Measurements from ENCODE around the gene S100B.

The S100B gene

DNA sequence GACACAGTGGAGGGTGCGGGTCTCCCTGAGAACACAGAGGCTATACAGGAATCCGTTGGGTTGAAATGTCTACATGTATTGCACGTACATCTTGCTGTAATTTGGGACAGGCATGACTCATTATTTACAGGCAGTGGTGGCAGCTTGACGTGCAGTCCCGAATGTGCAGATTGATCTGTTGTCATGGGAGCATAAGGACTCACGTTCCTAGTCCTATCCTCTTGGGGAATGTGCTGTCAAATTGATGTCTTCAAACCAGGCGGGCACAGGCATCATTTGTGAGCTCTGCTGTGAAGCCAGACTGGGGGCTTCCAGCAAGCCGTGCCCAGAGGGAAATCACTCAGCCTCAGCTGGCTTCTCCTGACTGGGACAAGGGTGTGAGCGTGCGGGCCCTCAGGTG is 40.5 kb downstream of the S100B start:
- FAIRE-seq (no peak), DNase-seq (ENCODE audit: insufficient read length, low spot score) (no peak)

DNA sequence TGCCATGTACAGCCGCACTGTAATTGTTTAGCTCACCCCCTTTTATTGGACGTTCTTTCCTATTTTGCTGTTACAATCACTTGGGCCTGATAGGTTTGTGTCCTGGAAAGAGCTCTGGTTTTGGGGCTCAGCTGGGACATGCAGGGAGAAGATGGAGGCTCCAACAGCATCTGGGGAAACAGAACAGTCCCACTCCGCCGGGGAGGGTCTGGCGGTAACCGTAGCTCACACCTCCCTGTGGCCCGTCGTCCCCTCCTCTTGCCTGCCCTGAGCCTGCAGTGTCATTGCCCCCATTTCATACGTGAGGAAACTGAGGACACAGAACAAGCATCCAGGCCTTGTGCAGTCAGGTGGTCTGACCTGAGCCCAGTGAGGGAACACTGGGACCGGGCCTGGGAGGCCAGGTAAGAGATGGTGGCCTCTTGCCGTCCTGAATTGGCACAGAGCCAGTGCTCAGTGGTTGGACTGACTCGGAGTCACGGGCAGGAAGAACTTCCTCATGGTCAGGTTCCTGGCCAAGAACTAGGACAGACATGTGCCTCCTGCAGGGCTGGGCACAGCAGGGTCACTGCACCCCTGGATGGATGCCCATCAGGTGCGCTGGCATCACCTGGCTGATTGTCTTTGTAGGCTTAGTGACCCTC is 41.8 kb downstream of the S100B start:
- no peak for DNase-seq (ENCODE audit: insufficient read length, low spot score)

DNA sequence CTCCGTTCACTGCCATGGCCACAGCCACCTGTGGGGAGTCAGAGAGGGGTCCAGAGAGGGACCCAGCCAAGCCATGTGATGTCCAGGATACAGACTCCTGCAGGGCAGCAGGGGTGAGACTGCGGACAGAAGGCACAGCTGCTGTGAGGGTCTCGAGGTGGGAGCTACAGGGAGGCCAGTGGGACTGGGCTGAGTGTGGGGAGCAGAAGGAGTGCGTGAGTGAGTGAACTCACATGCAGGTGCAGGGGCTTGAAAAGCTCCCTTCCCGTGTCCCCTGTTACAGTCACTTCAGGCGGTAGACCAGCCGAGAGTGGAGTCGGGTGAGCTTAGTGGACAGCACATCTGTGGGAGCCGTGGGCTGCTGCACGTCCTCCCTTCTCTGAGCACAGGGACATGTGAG is 42.4 kb downstream of the S100B start:
- no peak for DNase-seq (ENCODE audit: insufficient read length, low spot score)
- FAIRE-seq: no peak

More for the DNA sequence above, 41.8 kb downstream of the S100B start:
- FAIRE-seq: no peak

DNA sequence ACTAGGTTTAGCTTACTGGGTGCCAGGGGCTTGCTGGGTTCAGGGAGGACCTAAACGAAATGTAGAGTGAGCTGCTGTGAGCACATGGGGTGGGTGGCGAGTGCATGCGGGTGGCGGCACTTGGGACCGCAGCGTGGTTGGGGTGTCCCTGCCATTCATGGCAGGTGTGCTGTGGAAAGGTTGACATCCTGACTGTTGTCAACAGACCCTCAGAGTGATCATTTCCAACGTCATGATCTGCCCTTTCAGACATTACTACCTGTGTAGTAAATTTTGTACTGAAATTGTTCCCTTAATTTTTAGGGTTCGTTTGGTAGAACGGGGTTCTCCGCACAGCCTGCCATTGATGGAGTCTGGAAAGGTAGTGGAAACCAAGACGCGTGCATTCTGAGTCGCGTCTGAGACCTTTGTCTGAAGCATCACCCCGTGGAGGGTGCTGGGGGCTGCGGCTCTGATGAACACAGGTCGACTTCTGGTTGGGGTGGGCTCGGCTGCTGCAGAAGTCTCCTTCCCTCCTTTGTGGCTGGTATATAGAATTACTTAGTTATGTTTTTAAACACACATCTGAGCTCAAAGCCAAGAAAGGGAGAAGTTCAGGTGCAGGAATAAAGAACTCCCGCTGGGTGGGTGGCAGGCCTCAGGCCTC is 43.3 kb downstream of the S100B start:
- DNase-seq (ENCODE audit: insufficient read length, low spot score): no peak
- FAIRE-seq: no peak

DNA sequence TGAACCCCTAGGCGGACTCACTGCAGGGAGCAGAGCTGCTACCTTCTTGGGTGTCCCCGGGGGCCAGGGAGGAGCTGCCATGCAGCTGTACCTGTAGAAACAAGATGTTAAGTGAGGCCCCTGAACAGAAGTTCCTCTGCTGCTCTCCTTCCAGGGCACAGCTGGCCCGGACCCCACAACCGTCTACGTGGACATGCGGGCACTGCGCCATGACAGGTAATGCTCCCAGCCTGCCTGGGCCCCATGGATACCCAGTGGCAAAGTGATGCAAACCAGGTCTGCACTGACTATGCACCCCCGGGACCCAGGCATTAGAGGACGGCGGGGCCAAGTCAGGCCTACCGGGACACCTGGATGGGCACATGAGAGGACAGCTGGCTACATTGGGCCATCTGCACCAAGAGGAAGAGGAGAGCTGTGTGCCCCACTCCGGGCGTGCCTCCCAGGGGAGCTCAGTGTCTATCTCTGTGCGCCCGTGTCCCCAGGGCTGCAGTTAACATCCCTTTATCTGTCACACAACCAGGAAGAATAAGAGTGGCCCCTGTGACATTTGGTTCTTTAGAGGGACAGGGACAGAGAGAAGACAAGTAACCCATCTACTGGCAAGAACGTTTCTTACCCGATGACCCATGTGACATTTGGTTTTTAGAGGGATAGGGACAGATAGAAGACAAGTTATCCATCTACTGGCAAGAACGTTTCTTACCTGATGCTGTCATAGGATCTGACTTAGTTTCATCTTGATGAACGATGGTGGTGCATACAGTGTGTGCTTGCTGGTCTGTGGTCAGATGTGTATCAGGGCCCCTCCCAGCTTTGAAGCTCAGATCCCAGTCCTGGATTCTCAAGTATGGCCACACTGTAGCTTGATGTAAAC is 44.1 kb downstream of the S100B start:
- FAIRE-seq (no peak), DNase-seq (ENCODE audit: insufficient read length, low spot score) (no peak)

DNA sequence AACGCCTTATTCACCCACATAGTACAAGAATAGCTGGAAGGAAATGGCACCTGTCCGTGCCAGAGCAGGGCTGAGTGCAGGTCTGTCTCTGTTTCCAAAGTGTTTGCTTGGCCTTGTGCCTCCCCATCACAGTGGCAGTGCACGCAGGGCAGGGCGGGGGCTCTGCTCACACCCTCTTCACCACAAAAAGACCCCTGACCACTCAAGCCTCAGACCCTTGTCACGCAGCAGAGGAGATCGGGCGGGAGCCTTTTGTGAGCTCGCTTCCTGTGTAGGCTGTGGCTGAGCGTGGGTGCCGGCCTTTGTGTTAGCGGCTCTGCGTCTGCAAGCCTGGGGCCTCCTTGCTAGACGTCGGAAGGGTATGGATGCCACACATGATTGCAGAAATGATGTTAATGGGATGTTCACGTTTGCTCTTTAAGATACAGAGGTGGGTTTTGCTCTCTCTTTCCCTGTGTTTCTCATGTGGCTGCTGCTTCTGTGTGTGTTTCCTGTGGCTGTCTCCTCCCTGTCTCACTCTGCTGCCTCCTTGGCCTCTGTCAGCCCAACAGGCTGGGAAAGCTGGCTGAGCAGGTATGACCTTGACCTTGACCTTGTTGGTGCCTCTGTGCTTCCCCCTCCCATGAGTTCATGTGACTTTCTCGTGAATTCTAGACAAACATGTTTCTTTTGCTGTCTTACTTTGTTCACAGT is 45.4 kb downstream of the S100B start:
- no peak for FAIRE-seq

DNA sequence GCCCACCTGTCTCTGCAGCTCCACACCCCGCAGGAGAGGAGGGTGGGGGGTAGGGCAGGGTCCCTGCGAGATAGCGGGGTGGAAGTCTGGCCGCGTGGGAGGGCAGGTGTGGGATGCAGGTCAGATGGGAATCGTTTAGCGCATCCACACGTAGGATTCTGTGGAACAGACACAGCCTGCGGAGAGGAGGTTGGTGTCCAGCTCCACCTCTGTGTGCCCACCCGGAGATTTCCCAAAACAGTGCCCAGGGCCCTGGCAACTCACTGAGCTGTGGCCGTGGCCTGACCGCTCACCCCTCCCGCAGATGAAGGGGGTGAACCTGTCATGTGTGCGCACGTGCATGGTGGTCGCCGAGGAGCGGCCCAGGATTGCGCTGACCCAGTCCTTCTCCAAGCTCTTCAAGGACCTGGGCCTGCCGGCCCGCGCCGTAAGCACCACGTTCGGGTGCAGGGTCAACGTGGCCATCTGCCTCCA is 46.9 kb downstream of the S100B start:
- FAIRE-seq: no peak
- no peak for DNase-seq (ENCODE audit: insufficient read length, low spot score)

More for the DNA sequence above, 45.4 kb downstream of the S100B start:
- no peak for DNase-seq (ENCODE audit: insufficient read length, low spot score)

DNA sequence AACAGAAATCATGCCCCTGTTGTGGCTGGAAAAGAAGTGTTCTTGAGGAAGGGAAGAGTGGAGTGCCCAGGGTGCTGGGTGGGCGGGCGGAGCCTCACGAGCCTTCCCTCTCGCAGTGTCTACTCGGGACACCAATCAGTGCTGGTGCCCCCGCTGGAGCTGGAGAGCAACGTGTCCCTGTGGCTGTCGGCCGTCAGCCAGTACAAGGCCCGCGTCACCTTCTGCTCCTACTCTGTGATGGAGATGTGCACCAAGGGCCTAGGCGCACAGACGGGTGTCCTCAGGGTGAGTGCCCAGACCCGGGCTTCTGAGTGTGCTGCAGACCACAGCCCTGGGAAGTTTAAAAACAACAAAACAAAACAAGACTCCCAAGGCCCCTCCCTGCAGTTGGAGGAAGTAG is 47.4 kb downstream of the S100B start:
- DNase-seq (ENCODE audit: insufficient read length, low spot score) (no peak), FAIRE-seq (no peak)

DNA sequence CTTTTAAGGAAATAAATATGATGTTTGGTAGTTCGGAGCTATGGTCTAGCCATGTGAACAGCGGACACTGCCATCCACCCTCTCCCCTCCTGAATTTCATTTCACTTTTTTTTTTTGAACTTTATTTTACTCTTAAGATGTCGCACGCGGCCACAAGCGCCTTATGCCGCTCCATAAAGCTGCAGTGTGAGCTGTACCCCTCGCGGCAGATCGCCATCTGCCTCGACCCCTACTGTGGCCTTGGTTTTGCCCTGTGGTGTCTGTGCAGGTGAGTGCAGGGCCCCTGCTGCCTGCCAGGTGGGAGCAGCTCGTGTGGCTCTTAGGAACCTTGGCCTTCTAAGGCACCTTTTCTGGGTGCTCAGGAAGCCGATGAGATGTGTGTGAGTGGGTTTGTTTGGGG is 48.1 kb downstream of the S100B start:
- FAIRE-seq: no peak

DNA sequence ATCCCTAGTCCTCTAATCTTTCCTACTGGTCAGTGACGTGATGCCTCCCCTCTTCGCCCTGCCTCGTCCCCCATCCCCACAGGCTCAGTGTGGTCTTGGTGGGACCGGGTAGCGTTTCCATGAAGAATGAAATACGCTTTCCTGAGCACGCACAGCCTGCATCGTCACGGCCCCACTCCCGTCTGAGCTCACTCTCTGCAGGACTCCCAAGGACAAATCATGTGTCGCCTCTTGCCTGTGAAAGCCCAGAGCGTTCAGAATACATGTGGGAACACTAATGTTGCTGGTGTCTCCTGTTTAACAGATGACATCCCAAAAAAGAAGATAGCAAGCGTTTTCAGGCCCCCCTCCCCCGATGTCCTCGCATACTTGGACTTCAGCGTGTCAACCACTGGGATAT is 49.2 kb downstream of the S100B start:
- DNase-seq (ENCODE audit: insufficient read length, low spot score): no peak
- FAIRE-seq: no peak

More for the DNA sequence above, 48.1 kb downstream of the S100B start:
- DNase-seq (ENCODE audit: insufficient read length, low spot score): no peak

DNA sequence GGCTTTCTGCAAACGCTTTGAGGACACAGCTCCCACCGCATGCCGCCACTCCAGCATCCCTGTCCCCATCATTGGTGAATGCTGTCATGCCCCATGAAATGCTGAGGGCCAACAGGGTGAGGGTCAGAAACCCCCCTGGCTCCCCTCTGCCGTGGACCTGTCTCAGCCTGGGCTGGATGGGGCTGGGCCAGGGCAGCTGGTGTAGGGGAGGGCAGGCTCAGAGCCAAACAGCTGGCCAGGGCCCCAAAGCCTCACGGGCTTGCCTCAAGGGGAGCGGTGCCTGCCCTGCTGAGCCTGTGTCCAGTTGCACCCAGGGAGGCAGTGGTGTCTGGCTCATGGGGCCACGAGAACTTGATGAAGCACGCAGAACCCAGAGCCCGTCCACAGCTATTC is 49.7 kb downstream of the S100B start:
- FAIRE-seq (no peak), DNase-seq (ENCODE audit: insufficient read length, low spot score) (no peak)

DNA sequence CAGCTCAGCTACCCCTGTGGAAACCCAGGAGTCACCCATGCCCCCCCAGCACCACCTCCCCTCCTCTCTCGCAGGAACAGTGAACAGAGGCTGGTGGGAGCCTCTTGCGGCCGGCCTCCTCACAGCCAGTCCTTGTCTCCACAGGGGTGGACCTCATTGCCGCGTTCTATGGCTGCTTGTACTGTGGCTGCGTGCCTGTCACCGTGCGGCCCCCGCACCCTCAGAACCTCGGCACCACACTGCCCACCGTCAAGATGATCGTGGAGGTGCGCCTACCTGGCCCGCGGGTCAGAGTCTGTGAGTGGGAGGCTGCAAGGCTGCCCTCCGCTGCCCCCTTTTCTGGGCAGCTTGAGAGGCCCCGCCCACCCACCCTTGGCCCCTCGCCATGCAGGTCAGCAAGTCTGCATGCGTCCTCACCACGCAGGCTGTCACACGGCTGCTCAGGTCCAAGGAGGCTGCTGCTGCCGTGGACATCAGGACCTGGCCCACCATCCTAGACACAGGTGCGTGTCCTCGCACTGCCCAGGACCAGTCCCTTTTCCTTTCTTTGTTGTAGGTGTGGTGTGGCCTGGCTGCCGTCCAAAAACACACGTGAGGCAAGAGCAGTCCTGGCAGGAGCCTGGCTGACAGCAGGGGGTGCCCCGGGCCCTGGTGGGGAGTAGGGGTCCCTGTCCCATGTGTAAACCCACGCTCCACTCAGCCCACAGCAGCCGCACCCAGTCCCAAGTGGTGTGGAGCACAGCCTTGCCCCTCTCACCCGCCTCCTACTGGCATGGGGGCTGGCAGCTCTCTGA is 50.3 kb downstream of the S100B start:
- no peak for FAIRE-seq
- no peak for DNase-seq (ENCODE audit: insufficient read length, low spot score)

DNA sequence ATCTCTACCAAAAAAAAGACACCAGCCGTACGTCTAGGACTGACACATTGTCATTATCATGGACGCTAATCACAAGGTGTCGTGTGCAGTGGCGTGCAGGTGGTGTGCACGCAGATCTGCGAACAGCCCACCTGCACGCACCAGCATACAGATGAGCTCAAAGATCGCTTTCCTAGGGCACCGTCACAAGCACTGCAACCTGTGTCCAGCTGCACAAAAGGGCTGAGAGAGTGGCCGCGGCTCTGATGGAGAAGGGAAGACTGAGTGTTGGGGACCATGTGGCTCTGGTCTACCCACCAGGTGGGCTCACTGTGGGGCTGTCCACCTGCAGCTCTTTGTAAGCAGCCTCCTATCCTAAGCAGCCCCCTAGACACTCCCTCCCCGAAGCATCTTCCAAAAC is 50.9 kb downstream of the S100B start:
- no peak for DNase-seq (ENCODE audit: insufficient read length, low spot score)
- no peak for FAIRE-seq

DNA sequence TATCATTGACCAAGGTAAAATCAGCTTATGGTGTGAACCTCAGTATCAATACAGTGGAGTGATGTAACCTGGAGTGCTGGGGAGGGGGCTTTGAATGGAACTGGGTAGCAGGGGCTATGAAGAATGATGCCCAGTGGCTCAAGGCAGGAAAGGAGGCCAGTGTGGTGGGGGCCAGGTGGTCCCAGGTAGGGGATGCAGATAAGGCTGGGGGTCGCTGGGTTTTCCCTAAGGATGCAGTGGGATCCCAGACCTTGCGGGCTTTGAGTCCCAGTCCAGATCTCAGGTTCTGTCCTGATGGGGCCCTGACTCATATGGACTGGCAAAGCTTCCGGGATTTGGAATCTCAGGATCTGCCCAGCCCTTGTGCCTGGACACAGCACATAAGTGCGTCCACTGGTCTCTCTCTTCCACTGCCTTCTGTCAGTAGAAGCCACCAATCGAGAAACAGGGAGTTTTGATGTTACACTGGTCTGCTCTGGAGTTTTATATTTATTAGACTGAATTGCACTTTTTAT is 52.0 kb downstream of the S100B start:
- no peak for FAIRE-seq

DNA sequence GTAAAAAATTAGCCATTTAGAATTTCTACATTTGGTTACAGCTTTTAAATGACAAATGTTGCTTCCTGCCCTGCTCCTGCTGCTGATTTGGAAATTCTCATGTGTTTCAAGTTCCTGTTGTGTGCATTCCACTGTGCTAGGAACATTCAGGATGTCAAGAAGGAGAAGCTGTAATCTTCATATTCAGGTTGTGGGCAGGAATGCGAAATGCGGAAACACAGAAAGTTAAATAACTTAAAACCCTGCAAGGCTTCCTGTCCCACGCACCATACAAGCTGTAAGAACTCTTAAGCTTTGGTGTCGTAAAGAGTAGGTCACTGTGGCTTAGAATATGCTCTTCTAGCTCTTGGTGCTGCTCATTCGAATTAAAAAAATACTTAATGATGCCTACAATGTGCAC is 52.6 kb downstream of the S100B start:
- no peak for FAIRE-seq

More for the DNA sequence above, 52.0 kb downstream of the S100B start:
- DNase-seq (ENCODE audit: insufficient read length, low spot score): no peak

DNA sequence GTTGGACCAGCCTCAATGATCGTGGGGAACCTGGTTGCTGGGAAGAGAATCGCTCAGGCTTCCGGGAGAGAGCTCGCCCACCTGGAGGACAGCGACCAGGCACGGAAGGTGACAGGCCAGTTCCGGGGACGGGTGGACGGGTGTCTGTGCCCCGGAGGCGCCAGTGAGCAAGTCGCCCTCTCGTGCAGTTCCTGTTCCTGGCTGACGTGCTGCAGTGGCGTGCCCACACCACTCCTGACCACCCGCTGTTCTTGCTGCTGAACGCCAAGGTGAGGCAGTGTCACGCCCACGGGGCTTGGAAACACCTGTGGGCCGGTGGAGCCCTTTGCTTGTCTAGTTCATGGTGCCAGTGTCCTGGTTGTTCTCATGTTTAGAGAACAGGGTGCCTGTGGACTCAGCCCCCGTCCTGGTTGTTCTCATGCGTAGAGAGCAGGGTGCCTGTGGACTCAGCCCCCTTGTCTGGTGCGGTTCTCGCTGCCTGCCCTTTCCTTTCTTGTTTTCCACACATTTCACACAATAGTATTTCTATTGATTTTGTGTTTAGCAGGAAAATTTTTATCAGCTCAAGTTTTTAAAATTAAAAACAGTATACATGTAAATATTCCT is 53.1 kb downstream of the S100B start:
- FAIRE-seq: no peak

More for the DNA sequence above, 52.6 kb downstream of the S100B start:
- no peak for DNase-seq (ENCODE audit: insufficient read length, low spot score)

DNA sequence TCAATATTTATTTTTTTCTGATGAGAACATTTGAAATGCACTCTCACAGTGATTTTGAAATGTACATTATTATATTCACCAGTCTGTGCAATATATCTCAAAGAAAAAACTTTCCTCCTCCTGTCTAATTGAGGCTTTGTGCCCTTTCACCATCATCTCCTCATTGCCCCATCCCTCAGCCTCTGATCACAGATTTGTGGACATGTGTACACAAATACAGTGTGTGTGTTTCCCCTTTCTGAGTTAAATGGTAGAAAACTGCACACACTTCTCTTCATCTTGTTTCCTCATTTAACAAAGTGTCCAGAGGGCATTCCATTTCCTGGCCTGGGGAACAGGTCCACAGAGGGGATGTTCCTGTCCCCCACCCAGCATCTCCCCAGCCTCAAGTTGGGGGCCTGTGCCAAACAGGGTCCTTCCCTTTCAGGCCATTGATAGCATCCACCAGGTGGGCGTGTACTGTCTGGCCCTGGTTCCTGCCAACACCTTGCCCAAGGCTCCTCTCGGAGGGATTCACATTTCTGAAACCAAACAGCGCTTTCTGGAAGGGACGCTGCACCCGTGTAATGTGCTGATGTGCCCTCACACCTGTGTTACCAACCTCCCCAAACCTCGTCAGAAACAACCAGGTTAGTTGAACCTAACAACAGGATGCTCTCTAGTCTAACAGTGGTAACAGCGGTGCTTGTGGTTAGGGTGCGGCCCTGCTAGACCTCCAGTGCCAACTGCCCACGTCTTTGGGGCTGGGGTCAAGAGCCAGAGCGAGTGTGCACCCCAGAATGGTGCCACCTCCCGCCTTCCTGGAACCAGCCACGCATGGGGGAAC is 54.6 kb downstream of the S100B start:
- no peak for FAIRE-seq
- no peak for DNase-seq (ENCODE audit: insufficient read length, low spot score)

More for the DNA sequence above, 53.1 kb downstream of the S100B start:
- DNase-seq (ENCODE audit: insufficient read length, low spot score): no peak

DNA sequence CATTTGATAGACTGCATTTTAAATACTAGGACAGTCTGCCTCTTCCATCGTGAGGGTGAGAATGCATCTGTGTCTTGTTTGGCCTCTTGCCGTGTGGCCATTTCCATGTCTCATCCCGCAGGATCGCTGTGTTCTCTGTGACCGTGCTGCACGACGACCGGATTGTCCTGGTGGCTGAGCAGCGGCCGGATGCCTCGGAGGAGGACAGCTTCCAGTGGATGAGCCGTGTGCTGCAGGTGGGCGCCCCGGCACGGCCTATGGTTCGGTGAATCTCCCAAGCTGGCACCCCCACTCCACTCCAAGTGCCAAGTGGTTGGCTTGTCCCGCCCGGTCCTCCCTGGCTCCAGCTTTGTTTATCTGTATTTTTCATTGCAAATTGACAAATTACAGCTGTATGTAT is 55.2 kb downstream of the S100B start:
- no peak for DNase-seq (ENCODE audit: insufficient read length, low spot score)
- FAIRE-seq: no peak

All from HTR-8/SVneo (cell line).